Erythroblast (primary cell): Measurements from ENCODE around the gene FEM1A.
"Not testable (repeated sequence)": the region's sequence is repeated elsewhere in the genome, so short reads cannot be mapped to it uniquely, and the experiment has no call there.

Experiments
- DNase-seq, 2 experiments: peaks; one replicate each; lab custom pipeline; 2025; lab: John Stamatoyannopoulos, UW
- GATA1 ChIP-seq: IDR thresholded peaks from 2 replicates; pipeline ENCODE4 v1.6.1; 2011; ENCODE audit warnings: low read depth, mild to moderate bottlenecking, control low read depth, low read length, moderate library complexity
- POLR2A ChIP-seq: IDR thresholded peaks from 2 replicates; pipeline ENCODE4 v1.6.1; 2011; ENCODE audit warnings: mild to moderate bottlenecking, low read length

The FEM1A gene

GRCh38 chr19:4759388-4760284 is 31.9 kb upstream of the FEM1A start:
- TF ChIP-seq GATA1 (no peak), POLR2A (no peak)
- peak; percentile 89 to 90 for DNase-seq

GRCh38 chr19:4760285-4760650 is 31.3 kb upstream of the FEM1A start:
- DNase-seq = no peak
- TF ChIP-seq GATA1 (no peak), POLR2A (no peak)

- TF ChIP-seq POLR2A (no peak), GATA1 (no peak)
- DNase-seq = no peak
Observed at GRCh38 chr19:4763021-4763420, 28.5 kb upstream of the FEM1A start.

GRCh38 chr19:4764393-4764660 is 27.2 kb upstream of the FEM1A start:
- no peak for TF ChIP-seq POLR2A
- TF ChIP-seq GATA1 = no peak
- no peak for DNase-seq

- TF ChIP-seq GATA1 (no peak), POLR2A (no peak)
- DNase-seq = peak; percentile 85 to 86
Observed at GRCh38 chr19:4768934-4769777, 22.4 kb upstream of the FEM1A start.

GRCh38 chr19:4772566-4772965 is 19.0 kb upstream of the FEM1A start:
- no peak for DNase-seq
- TF ChIP-seq GATA1 = no peak
- TF ChIP-seq POLR2A = no peak

- TF ChIP-seq POLR2A = no peak
- no peak for TF ChIP-seq GATA1
- DNase-seq = no peak
Observed at GRCh38 chr19:4773047-4773640, 18.4 kb upstream of the FEM1A start.

- TF ChIP-seq GATA1 = no peak
- no peak for TF ChIP-seq POLR2A
- DNase-seq = no peak
Observed at GRCh38 chr19:4774136-4774535, 17.4 kb upstream of the FEM1A start.

GRCh38 chr19:4775627-4776152 is 15.8 kb upstream of the FEM1A start:
- TF ChIP-seq GATA1 (no peak), POLR2A (no peak)
- no peak for DNase-seq

- DNase-seq = no peak
- TF ChIP-seq POLR2A = no peak
- TF ChIP-seq GATA1 = no peak
Observed at GRCh38 chr19:4776436-4777211, 14.9 kb upstream of the FEM1A start.

- not testable (repeated sequence) for DNase-seq
Observed at GRCh38 chr19:4778124-4778523, 13.4 kb upstream of the FEM1A start.

- no peak for DNase-seq
- TF ChIP-seq GATA1 = no peak
Observed at GRCh38 chr19:4780860-4781259, 10.7 kb upstream of the FEM1A start.

GRCh38 chr19:4781801-4782200 is 9.7 kb upstream of the FEM1A start:
- DNase-seq = no peak
- TF ChIP-seq POLR2A = no peak
- no peak for TF ChIP-seq GATA1

- not testable (repeated sequence) for DNase-seq
Observed at GRCh38 chr19:4786412-4787016, 5.0 kb upstream of the FEM1A start.

- DNase-seq = peak; percentile 56 to 74
Observed at GRCh38 chr19:4792019-4792865, 708 bp downstream of the FEM1A start.

- DNase-seq = not testable (repeated sequence)
Observed at GRCh38 chr19:4792866-4793195, 1.3 kb downstream of the FEM1A start.

- not testable (repeated sequence) for DNase-seq
Observed at GRCh38 chr19:4793278-4793677, 1.7 kb downstream of the FEM1A start.
